HFF-Myc (cell line): ENCODE results near the gene AKAP8L.
A peak's percentile ranks its signal among the peaks of the same experiment; 100 is the strongest.

ENCODE experiments used
- DNase-seq: peaks from one replicate; pipeline ENCODE4 v3.0.0-alpha.2; 2011; ENCODE audit warnings: low read depth; ENCODE audit errors: extremely low read depth
- H3K4me3 ChIP-seq: replicated peaks from 2 replicates; pipeline ENCODE4 v1.5.1; 2011; ENCODE audit warnings: low read depth, mild to moderate bottlenecking, control low read depth, low read length
- CTCF ChIP-seq: IDR thresholded peaks from 2 replicates; pipeline ENCODE4 v1.5.1; 2012; ENCODE audit warnings: mild to moderate bottlenecking, low read depth, low read length, control low read depth; ENCODE audit errors: missing control alignments

AKAP8L gene

GRCh38 chr19:15422296-15423075 lies 3.7 kb upstream of the AKAP8L start:
- no peak for TF ChIP-seq CTCF
- DNase-seq: no peak

DNA sequence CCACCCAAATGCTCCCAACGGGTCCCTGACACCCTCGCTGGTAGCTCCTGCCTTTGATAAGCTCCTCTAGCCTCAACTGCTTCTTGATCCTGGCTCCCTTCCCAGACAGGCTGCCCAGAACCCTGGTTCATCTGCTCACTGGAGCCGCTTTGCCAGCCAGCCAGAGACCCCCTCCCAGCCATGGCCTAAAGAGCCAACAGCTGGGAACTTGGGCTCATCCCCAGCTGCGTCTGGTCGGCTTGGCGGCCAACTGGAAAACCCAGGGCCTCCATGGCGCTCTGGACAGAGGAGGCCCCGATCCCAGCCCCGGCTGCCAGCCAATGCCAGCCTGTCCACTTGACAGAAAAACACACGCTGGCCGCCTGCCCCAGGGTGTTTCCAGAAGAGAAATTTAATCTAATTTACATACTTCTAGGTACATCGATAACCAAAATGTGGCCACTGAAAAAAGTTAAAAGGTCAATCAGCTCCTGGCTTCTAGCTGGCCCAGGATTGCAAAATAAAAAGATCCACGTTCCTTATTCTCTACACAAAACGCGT lies 3.0 kb upstream of the AKAP8L start:
- TF ChIP-seq CTCF: no peak
- H3K4me3 ChIP-seq: no peak overlapping the region
- no peak for DNase-seq

More at GRCh38 chr19:15422296-15423075, 3.7 kb upstream of the AKAP8L start:
- no peak overlapping the region for H3K4me3 ChIP-seq

- no peak for DNase-seq
- no peak overlapping the region for H3K4me3 ChIP-seq
- TF ChIP-seq CTCF: no peak
Observed at GRCh38 chr19:15421136-15421695, 2.4 kb upstream of the AKAP8L start.

DNA sequence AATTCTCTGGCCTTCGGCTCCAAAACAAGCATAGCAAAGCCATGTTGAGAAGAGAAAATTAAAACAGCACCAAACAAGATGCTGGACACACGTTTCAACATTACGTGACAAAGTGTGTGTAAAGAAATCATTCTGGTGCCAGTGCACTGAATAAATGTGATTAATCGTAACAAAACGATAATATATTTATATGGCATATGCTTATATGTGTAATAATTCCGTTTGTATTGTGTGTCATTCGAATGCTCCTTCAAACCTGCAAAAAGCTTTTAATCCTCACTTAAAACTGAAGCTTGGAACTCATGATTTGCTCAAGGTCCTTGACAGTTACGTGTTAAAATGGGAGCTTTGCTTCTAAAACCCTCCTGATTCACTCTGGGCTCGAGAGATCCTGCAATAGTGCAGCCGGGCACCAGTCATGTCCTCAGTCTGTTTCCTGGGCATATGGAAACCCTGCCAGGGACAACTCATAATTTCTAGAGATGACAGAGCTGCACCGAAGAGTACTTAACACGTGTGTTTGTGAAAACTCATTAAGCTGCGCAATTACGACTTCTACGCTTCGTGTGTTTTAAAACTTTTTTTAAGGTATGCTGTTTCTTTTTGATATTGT lies 731 bp upstream of the AKAP8L start:
- no peak for DNase-seq
- H3K4me3 ChIP-seq: peak overlapping the region; percentile 39

GRCh38 chr19:15418231-15418578 lies 583 bp downstream of the AKAP8L start:
- no peak for DNase-seq
- H3K4me3 ChIP-seq: peak overlapping the region; percentile 99
- no peak for TF ChIP-seq CTCF

More for the DNA sequence above, 731 bp upstream of the AKAP8L start:
- no peak for TF ChIP-seq CTCF

DNA sequence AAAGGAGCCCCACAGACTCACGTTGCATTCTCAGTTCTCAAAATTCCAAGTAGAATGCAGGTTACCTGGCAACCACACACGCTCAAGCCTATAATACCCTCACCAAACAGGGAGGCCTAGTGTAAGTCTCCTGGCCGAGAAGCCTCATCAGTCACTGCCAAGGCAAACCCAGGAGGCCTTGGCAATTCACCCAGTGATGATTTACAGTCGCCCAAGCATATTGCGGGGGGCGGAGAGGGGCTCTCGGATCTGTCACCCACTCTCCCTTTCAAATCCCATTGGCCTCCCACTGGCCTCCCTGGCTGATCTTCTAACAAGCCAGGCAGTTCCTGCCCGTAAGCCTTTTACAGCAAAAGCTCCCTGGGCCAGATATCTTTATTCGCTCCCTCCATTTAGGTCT lies 1.1 kb downstream of the AKAP8L start:
- peak overlapping the region; percentile 99 for H3K4me3 ChIP-seq
- DNase-seq: no peak
- TF ChIP-seq CTCF: no peak
